ENCODE results near the gene SPPL3.
"Not testable (repeated sequence)": the region's sequence is repeated elsewhere in the genome, so short reads cannot be mapped to it uniquely, and the experiment has no call there.

Gene SPPL3

GRCh38 chr12:120844768-120845449, 59.2 kb downstream of the SPPL3 start:
- DNase-seq (ENCODE audit: low read depth, low spot score): no peak

GRCh38 chr12:120844297-120844696, 59.9 kb downstream of the SPPL3 start:
- no peak for DNase-seq (ENCODE audit: low read depth, low spot score)

GRCh38 chr12:120843472-120843871, 60.7 kb downstream of the SPPL3 start:
- DNase-seq (ENCODE audit: low read depth, low spot score): no peak

GRCh38 chr12:120842595-120842994, 61.6 kb downstream of the SPPL3 start:
- no peak for DNase-seq (ENCODE audit: low read depth, low spot score)

GRCh38 chr12:120841525-120841924, 62.6 kb downstream of the SPPL3 start:
- no peak for DNase-seq (ENCODE audit: low read depth, low spot score)

- DNase-seq (ENCODE audit: low read depth, low spot score): no peak
These were observed 64.7 kb downstream of the SPPL3 start for GRCh38 chr12:120839503-120839902.

- not testable (repeated sequence) for DNase-seq (ENCODE audit: low read depth, low spot score)
These were observed 65.4 kb downstream of the SPPL3 start for GRCh38 chr12:120838629-120839383.

GRCh38 chr12:120836114-120836684, 68.0 kb downstream of the SPPL3 start:
- DNase-seq (ENCODE audit: low read depth, low spot score): no peak

GRCh38 chr12:120835657-120836056, 68.5 kb downstream of the SPPL3 start:
- DNase-seq (ENCODE audit: low read depth, low spot score): no peak

- no peak for DNase-seq (ENCODE audit: low read depth, low spot score)
These were observed 68.9 kb downstream of the SPPL3 start for GRCh38 chr12:120835304-120835612.

- DNase-seq (ENCODE audit: low read depth, low spot score): no peak
These were observed 69.5 kb downstream of the SPPL3 start for GRCh38 chr12:120834489-120835303.

- no peak for DNase-seq (ENCODE audit: low read depth, low spot score)
These were observed 70.3 kb downstream of the SPPL3 start for GRCh38 chr12:120833849-120834248.

- DNase-seq (ENCODE audit: low read depth, low spot score): no peak
These were observed 71.4 kb downstream of the SPPL3 start for GRCh38 chr12:120832737-120833136.

- no peak for DNase-seq (ENCODE audit: low read depth, low spot score)
These were observed 72.4 kb downstream of the SPPL3 start for GRCh38 chr12:120831648-120832267.

- DNase-seq (ENCODE audit: low read depth, low spot score): no peak
These were observed 73.2 kb downstream of the SPPL3 start for GRCh38 chr12:120830966-120831365.

GRCh38 chr12:120830052-120830940, 73.9 kb downstream of the SPPL3 start:
- DNase-seq (ENCODE audit: low read depth, low spot score): no peak

- no peak for DNase-seq (ENCODE audit: low read depth, low spot score)
These were observed 77.8 kb downstream of the SPPL3 start for GRCh38 chr12:120826335-120826734.

GRCh38 chr12:120825337-120825736, 78.8 kb downstream of the SPPL3 start:
- DNase-seq (ENCODE audit: low read depth, low spot score): no peak

GRCh38 chr12:120822832-120823503, 81.2 kb downstream of the SPPL3 start:
- DNase-seq (ENCODE audit: low read depth, low spot score): no peak

- no peak for DNase-seq (ENCODE audit: low read depth, low spot score)
These were observed 82.3 kb downstream of the SPPL3 start for GRCh38 chr12:120821878-120822277.

Measured in brain pericyte (primary cell).